HepG2 (cell line): ENCODE measurements around the gene OR2T27. TPM values are rescaled to one million over a fixed set of nuclear protein-coding genes. Genes with fewer than 3 reads are reported as not detected.
"Not testable (repeated sequence)": the region's sequence is repeated elsewhere in the genome, so short reads cannot be mapped to it uniquely, and the experiment has no call there.

Experiments
- ATAC-seq: fragments of 200-7000 bp; cut with Tn5 transposase; 3 replicates; pipeline ENCODE4 v1.9.1; 2020; ENCODE audit warnings: mild to moderate bottlenecking, moderate library complexity
- BruUV-seq: library from RNA; stranded (reverse); fragments of 400-500 nt; replicated peaks from 2 replicates; lab custom pipeline; 2021; lab: Mats Ljungman, UMichigan
- CTCF ChIA-PET: fragments of 300-600 bp; formaldehyde crosslinking; extraction: SDS; loops from one replicate; lab custom pipeline; 2021; ENCODE audit warnings: low total read pairs, inconsistent platforms, low intra/inter-chr PET ratio; lab: Yijun Ruan, JAX
- POLR2A ChIA-PET: fragments of 350-600 bp; sonication (Branson Sonifier 250); formaldehyde crosslinking; loops from one replicate; lab custom pipeline; 2020; ENCODE audit warnings: antibody characterized with exemption, inconsistent platforms; lab: Yijun Ruan, JAX
- DNase-seq: peaks from one replicate; pipeline ENCODE4 v3.0.0-alpha.2; 2015; ENCODE audit warnings: low spot score
- FAIRE-seq: peaks from 3 replicates; lab custom pipeline; 2011; peaks lifted over from hg19 to GRCh38; lab: Jason Lieb, UNC
- H2AFZ ChIP-seq: one replicate; pipeline ENCODE4 v1.6.1; 2011; ENCODE audit warnings: low read length, inconsistent platforms
- H3K27ac ChIP-seq: fragments of 300-600 bp; 3 replicates; pipeline ENCODE4 v1.8.0; 2011; ENCODE audit warnings: mixed run types, mild to moderate bottlenecking, mixed read lengths, low read length, inconsistent platforms; ENCODE audit not compliant: insufficient read depth; ENCODE audit errors: extremely low read length
- H3K27me3 ChIP-seq, 2 experiments: fragments of 200-600 bp in 1 of 2; 2 replicates in 1 of 2; 3 replicates in 1 of 2; pipeline versions ENCODE4 v1.6.0 to v1.8.0; 2011; ENCODE audit warnings: low read length in 2 of 2, mild to moderate bottlenecking in 2 of 2, moderate library complexity in 2 of 2, inconsistent platforms in 1 of 2; ENCODE audit not compliant: insufficient read depth in 2 of 2, control insufficient read depth in 1 of 2
- H3K36me3 ChIP-seq, 2 experiments: fragments of 200-600 bp in 1 of 2; replicated peaks in 1 of 2; 2 replicates in 1 of 2; 3 replicates in 1 of 2; pipeline versions ENCODE4 v1.5.1 to v1.8.0; 2011; ENCODE audit warnings: low read length in 2 of 2, inconsistent platforms in 1 of 2; ENCODE audit not compliant: insufficient read depth in 2 of 2, control insufficient read depth in 1 of 2
- H3K4me1 ChIP-seq: 2 replicates; pipeline ENCODE4 v1.5.1; 2012; ENCODE audit warnings: low read length, inconsistent platforms; ENCODE audit not compliant: insufficient read depth
- H3K4me2 ChIP-seq: 2 replicates; pipeline ENCODE4 v1.6.0; 2011; ENCODE audit warnings: low read depth, low read length, inconsistent platforms
- H3K4me3 ChIP-seq, 3 experiments: fragments of 200-600 bp in 1 of 3; sonication (generic), shearing (Covaris generic) in 1 of 3; replicated peaks in 1 of 3; 2 replicates each; pipeline ENCODE4 v1.5.1; 2011 to 2016; ENCODE audit warnings: low read length in 3 of 3, inconsistent platforms in 2 of 3, low read depth in 2 of 3, mild to moderate bottlenecking in 2 of 3, control low read depth in 1 of 3, mixed read lengths in 1 of 3; ENCODE audit not compliant: insufficient read depth in 1 of 3
- H3K79me2 ChIP-seq: one replicate; pipeline ENCODE4 v1.6.1; 2011; ENCODE audit warnings: low read length, inconsistent platforms; ENCODE audit not compliant: insufficient read depth
- H3K9ac ChIP-seq: 2 replicates; pipeline ENCODE4 v1.6.0; 2011; ENCODE audit warnings: mild to moderate bottlenecking, low read depth, low read length, inconsistent platforms; ENCODE audit not compliant: insufficient read depth
- H3K9me3 ChIP-seq: 2 replicates; pipeline ENCODE4 v1.5.1; 2012; ENCODE audit warnings: mild to moderate bottlenecking, low read length
- H4K20me1 ChIP-seq: 2 replicates; pipeline ENCODE4 v1.6.0; 2011; ENCODE audit warnings: inconsistent platforms, mild to moderate bottlenecking, low read length, moderate library complexity; ENCODE audit not compliant: insufficient read depth
- WGBS: methylation state at CpG from one replicate; pipeline ENCODE4 v1.1.6; 2017; ENCODE audit warnings: low lambda C conversion rate; 5-methylcytosine and 5-hydroxymethylcytosine counted together
- in situ Hi-C: cut with HindIII; loops from 2 replicates; pipeline ENCODE4 v1.10.0; 2017; ENCODE audit warnings: low pct_unique_long_range_greater_than_20kb; ENCODE audit not compliant: extremely low pct_ligation_motif_present
- intact Hi-C: fragments of 100-400 bp; cut with micrococcal nuclease; formaldehyde crosslinking; loops from one replicate; pipeline ENCODE4 v1.10.0; 2022; ENCODE audit not compliant: unreplicated experiment
- polyA plus RNA-seq, 8 experiments: library from polyadenylated mRNA; depleted of rRNA in 3 of 8; stranded (reverse) in 7 of 8; unstranded in 1 of 8; fragments of >200 nt; fragmentation: Illumina TruSeq in 4 of 8; extraction: Trizol in 4 of 8; gene quantifications; 2 replicates each; pipeline versions ENCODE4 v1.2.1 to v1.2.3, GENCODE V29; 2011 to 2016; ENCODE audit warnings: low read depth in 4 of 8, missing spikeins in 1 of 8, mixed read lengths in 1 of 8; ENCODE audit not compliant: insufficient read depth in 1 of 8
- total RNA-seq, 5 experiments: library from RNA; depleted of rRNA; stranded (reverse); fragments of >200 nt; fragmentation: Illumina TruSeq; extraction: Trizol; gene quantifications; 2 replicates each; pipeline ENCODE4 v1.2.3, GENCODE V29; 2016; ENCODE audit warnings: low read depth in 1 of 5

The OR2T27 gene
- total and polyA plus RNA-seq, 2 of the 13 experiments (the other 11 are each of a cell fraction or from before 2014, with no cell fraction given): not detected

DNA sequence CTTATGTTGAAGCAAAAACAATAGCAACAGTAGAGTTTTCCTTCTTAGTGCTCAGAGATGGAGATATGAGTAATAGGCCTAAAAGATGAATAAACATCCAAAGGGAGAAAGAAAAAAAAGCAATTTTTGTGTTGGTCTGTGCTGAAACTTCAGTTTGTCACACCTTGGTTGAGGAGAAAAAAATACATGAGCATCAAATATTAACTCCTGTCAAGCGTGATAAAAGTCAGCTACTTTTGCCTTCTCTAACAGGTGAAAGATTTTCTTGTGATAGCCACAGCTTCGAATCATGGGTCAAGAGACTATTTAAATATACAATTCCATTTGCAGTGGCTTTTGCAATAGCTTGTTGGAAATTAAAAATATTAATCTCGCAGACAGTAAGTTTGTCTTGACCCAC, 14.4 kb downstream of the OR2T27 start:
- POLR2A ChIA-PET, H3K4me2 ChIP-seq, H3K36me3 ChIP-seq, H4K20me1 ChIP-seq, H3K79me2 ChIP-seq, H3K9me3 ChIP-seq, H3K27me3 ChIP-seq, BruUV-seq, H3K27ac ChIP-seq, H2AFZ ChIP-seq, in situ Hi-C loops, H3K4me1 ChIP-seq, H3K4me3 ChIP-seq, ATAC-seq, intact Hi-C loops, DNase-seq, H3K9ac ChIP-seq, CTCF ChIA-PET: not testable (repeated sequence)
- no CpG with 5 or more reads among the region's 3 CpGs for WGBS
- peak; percentile 32 for FAIRE-seq

DNA sequence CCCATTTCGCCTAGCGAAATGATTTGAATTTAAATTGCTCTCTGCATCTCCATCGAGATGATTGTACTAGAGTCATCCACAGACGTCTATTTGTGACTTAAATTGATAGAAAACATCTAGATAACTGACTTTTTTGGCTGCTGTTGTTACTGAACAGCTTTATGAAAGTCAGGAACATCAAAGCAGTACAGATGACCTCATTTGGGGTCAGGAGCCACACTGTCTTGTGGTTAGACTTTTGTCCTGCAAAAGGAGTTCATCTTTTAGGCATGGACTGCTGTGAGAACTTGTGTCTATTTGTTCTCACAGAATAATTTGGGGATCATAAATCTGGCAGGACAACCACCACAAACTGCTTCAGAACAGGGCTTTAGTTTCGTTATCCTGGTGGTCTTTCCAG, 15.7 kb downstream of the OR2T27 start:
- H3K4me1 ChIP-seq, in situ Hi-C loops, H3K27me3 ChIP-seq, DNase-seq, H2AFZ ChIP-seq, H3K9ac ChIP-seq, H4K20me1 ChIP-seq, H3K27ac ChIP-seq, H3K79me2 ChIP-seq, ATAC-seq, H3K4me3 ChIP-seq, H3K4me2 ChIP-seq, H3K9me3 ChIP-seq, CTCF ChIA-PET, BruUV-seq, intact Hi-C loops, H3K36me3 ChIP-seq, POLR2A ChIA-PET: not testable (repeated sequence)
- peak; percentile 4 for FAIRE-seq
- no CpG with 5 or more reads among the region's 5 CpGs for WGBS

DNA sequence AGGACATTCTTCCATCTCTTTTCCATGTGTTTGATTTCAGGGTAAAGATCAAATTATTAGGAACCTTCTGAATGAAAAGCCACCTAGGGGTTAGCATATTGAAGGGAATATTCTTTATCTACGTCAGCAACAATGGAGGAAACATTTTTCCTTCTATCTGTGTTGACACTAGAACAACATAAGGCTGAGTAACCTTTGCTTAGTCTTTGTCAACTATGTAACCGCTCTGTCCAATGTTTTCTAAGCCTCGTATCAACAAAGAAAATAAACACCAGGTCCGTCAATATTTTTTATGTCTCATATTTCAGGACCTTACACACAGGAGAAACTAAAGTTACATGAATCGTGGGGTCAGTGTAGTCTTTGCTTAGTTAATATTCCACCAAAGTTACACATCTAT, 18.7 kb downstream of the OR2T27 start:
- H2AFZ ChIP-seq, BruUV-seq, in situ Hi-C loops: not testable (repeated sequence)

DNA sequence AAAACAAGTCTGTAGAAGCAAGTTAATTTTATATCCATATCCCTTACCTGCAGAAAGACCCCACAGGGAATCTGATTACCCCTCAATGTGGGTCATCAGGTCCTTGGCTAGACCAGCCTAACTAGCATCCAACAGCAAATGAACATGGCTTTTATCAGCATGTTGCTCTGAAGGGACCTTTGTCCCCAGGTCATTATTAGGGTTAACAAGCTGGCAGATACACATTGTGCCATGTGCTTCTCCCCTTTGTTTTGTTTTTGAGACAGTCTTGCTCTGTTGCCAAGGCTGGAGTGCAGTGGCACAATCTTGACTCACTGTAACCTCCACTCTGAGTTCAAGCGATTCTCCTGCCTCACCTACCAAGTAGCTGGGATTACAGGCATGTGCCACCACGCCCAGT, 20.3 kb downstream of the OR2T27 start, which contains the start of gene OR2T11:
TSS of gene OR2T11 (minus strand) at position 101 of the 400 bp plus-strand sequence. CDS start 7,963 bp downstream, outside the sequence.
- H3K9ac ChIP-seq, H3K4me1 ChIP-seq: not testable (repeated sequence)

More for the DNA sequence above, 18.7 kb downstream of the OR2T27 start:
- POLR2A ChIA-PET, H3K4me2 ChIP-seq, H3K27ac ChIP-seq, H4K20me1 ChIP-seq, H3K4me3 ChIP-seq, DNase-seq, H3K36me3 ChIP-seq, H3K9ac ChIP-seq, H3K9me3 ChIP-seq, H3K79me2 ChIP-seq, CTCF ChIA-PET, H3K4me1 ChIP-seq, intact Hi-C loops, H3K27me3 ChIP-seq: not testable (repeated sequence)
- 0% methylated on average over 3 of the region's 5 CpGs for WGBS
- peak; percentile 90 for ATAC-seq
- peak; percentile 78 for FAIRE-seq

More for the DNA sequence above, 20.3 kb downstream of the OR2T27 start, which contains the start of gene OR2T11:
- H3K36me3 ChIP-seq, CTCF ChIA-PET, in situ Hi-C loops, intact Hi-C loops, H3K9me3 ChIP-seq, H3K27me3 ChIP-seq, FAIRE-seq, H3K79me2 ChIP-seq, H3K4me3 ChIP-seq, H4K20me1 ChIP-seq, H3K4me2 ChIP-seq, DNase-seq, ATAC-seq, H2AFZ ChIP-seq, POLR2A ChIA-PET, H3K27ac ChIP-seq, BruUV-seq: not testable (repeated sequence)
- WGBS: no CpG with 5 or more reads among the region's 2 CpGs
